Esophagus squamous epithelium (tissue), 4 donors: Measurements from ENCODE around the gene PLXNB2.

Experiments
- POLR2A ChIP-seq, 4 donors: fragments of 450-650 bp; IDR thresholded peaks; one replicate each; pipeline ENCODE4 v1.6.1; 2017; ENCODE audit warnings: antibody characterized with exemption in 4 of 4, mild to moderate bottlenecking in 4 of 4, moderate library complexity in 3 of 4
- TF ChIP-seq, protein P1 (sequence below), 6 experiments: fragments of 450-650 bp in 4 of 6; fragments of 200-600 bp in 2 of 6; sonication (generic) in 2 of 6; IDR thresholded peaks; one replicate each; pipeline ENCODE4 v1.5.1; 2016 to 2019; ENCODE audit warnings: antibody characterized with exemption in 6 of 6, mild to moderate bottlenecking in 4 of 6, moderate library complexity in 4 of 6

DNA sequence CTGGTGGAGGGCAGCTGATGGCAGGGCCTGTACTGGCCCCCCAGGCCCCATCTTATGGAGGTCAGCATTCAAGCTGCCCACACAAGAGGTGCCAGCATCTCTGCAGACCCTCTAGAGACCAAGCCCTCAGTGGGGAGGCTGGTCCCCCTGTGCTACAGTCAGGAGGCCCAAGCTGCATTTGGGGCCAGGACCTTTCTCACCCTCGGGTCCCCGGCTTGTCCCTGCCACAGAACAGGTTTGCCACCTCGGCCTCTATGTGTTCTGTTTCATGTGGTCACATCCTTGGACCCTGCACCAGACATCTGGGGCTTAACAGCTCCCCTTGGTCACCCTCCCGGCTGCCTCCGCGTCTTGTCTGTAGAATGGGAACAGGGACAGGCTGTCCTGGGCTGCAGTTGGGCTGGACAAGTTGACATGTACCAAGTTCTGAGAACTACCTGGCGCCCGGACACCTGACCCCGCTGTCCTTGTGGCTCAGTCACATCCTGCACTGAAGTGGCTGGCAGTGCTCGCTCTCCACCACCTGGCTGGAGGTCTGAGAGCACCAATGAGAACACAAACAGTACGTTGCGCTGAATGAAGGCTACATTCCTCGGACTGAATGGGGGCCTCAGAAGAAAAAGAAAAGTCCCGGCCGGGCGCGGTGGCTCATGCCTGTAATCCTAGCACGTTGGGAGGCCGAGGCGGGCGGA is 2.7 kb upstream of the PLXNB2 start:
- TF ChIP-seq, protein P1, sequence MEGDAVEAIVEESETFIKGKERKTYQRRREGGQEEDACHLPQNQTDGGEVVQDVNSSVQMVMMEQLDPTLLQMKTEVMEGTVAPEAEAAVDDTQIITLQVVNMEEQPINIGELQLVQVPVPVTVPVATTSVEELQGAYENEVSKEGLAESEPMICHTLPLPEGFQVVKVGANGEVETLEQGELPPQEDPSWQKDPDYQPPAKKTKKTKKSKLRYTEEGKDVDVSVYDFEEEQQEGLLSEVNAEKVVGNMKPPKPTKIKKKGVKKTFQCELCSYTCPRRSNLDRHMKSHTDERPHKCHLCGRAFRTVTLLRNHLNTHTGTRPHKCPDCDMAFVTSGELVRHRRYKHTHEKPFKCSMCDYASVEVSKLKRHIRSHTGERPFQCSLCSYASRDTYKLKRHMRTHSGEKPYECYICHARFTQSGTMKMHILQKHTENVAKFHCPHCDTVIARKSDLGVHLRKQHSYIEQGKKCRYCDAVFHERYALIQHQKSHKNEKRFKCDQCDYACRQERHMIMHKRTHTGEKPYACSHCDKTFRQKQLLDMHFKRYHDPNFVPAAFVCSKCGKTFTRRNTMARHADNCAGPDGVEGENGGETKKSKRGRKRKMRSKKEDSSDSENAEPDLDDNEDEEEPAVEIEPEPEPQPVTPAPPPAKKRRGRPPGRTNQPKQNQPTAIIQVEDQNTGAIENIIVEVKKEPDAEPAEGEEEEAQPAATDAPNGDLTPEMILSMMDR (IDR thresholded peaks at IDR 0.05), result no peak
- no peak for TF ChIP-seq POLR2A (IDR thresholded peaks at IDR 0.05)
